ENCODE measurements around the gene SIGLEC9.

SIGLEC9 gene

GRCh38 chr19:51179256-51179655 lies 54.5 kb downstream of the SIGLEC9 start:
- no peak for TF ChIP-seq CTCF (conservative IDR thresholded peaks at IDR 0.05; ENCODE audit: low read length)
- no peak for DNase-seq (ENCODE audit: low read depth)
- no peak overlapping the region for H3K4me3 ChIP-seq (ENCODE audit: low read length)

Measured in AG10803 (cell line).